ENCODE results near the gene NR2C2. TPM values are rescaled to one million over a fixed set of nuclear protein-coding genes. Genes with fewer than 3 reads are reported as not detected.
A peak's percentile ranks its signal among the peaks of the same experiment; 100 is the strongest.

The NR2C2 gene
- total RNA-seq, 1 experiment from 2014 or later = 30.2 TPM

DNA sequence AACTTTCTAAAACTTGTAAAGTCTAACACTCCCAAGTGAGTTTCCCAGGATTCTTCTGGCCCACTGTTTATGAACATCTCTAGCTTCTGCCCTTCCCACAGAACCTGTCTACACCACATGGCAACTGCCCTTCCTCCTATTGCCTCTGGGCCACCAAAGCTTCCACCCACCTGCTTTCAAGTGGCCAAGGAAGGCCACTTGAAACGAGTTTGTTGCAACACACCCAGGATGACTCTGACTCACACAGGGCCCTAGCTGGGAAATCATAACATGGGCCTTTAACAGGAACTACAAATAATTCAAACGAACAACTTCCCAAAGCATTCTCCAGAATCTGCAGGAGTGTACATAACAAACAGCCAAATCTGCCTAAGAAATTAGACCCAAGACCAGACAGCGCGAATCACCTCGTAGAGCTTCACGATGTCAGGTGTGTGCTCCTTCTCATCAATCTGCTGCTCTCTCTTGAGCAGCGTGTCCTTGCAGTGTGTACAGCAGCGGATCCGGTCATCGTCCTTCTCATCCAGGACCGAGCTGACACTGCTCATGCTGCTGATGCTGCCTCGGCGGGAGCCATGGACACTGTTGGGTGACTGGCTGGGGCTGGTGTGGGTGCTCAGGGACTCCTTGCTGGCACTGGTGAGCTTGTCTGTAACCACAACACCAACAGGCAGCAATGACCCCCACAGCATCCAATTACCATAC lies 134.7 kb downstream of the NR2C2 start:
- Histone ChIP-seq H3K36me3 (peaks cover 70% of the 10 kb centered on the region), H3K4me1 (replicated peaks) (no peaks in the 10 kb centered on the region), H3K4me3 (no peak overlapping the region), H3K27ac (no peak overlapping the region), H3K27me3 (replicated peaks) (no peaks in the 10 kb centered on the region), H3K9me3 (replicated peaks) (no peaks in the 10 kb centered on the region)
- DNase-seq (ENCODE audit: low read depth in 1 of 2, low spot score in 2 of 2) = no peak

DNA sequence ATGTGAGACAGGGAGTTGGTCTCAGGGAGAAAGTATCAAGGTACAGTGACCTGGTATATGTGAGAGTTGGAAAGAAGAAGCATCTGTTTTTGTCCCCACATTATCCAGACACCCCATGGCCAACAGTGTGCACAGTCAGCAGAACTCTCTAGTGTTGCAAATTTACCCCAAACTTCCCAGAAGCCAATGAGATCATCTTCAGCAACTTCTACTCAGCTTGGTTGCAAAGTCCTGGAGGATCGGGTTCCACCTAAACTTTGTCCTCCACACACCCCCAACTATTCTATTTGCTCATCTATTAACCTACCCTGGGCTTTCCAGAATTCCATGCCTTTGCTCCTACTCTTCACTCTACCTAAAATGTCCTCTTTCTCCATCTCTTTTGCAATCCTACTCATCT lies 135.9 kb downstream of the NR2C2 start:
- peaks cover 67% of the 10 kb centered on the region for H3K36me3 ChIP-seq
- no peak for DNase-seq (ENCODE audit: low read depth in 1 of 2, low spot score in 2 of 2)
- no peak overlapping the region for H3K4me3 ChIP-seq
- no peaks in the 10 kb centered on the region for H3K27me3 ChIP-seq (replicated peaks)
- H3K4me1 ChIP-seq (replicated peaks) = no peaks in the 10 kb centered on the region
- H3K27ac ChIP-seq = no peak overlapping the region
- H3K9me3 ChIP-seq (replicated peaks) = no peaks in the 10 kb centered on the region

DNA sequence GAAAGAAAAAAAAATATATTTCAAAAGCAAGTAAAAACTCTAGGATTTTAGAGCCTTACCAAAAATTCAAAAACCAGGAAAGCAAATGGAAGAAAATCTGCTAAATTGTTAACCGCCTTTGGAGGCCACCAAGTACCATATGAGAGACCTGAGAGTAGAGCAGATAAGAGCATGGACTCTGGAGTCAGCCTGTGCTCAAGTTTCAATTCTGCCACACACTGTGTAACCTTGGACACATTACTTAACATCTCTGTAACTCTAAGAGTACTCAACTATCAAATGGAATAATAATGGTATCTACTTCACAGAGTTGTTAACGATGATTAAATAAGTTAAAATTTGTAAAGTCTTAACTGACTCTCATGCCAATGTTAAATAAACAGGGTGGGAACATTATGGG lies 138.9 kb downstream of the NR2C2 start:
- H3K36me3 ChIP-seq = peaks cover 59% of the 10 kb centered on the region
- H3K4me1 ChIP-seq (replicated peaks) = no peaks in the 10 kb centered on the region
- H3K9me3 ChIP-seq (replicated peaks) = no peaks in the 10 kb centered on the region
- H3K27me3 ChIP-seq (replicated peaks) = no peaks in the 10 kb centered on the region
- no peak overlapping the region for H3K4me3 ChIP-seq
- H3K27ac ChIP-seq = no peak overlapping the region
- no peak for DNase-seq (ENCODE audit: low read depth in 1 of 2, low spot score in 2 of 2)

DNA sequence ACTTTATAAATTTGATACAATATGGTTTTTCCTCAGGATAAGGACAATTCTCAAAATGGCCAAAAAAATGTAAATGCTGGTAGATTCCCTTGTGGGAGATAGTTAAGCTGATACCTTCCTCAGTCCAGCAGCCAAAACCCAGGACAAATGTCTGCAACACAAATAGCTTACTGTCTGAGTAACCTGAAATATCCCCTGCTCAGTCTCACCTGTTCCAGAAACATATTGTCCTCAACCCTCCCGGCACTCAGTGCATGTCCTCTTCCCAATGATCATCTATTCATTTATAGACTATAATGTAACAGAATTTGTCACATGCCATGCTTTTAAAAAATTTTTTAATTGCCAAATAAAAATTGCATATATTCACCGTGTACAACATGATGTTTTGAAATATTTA lies 139.3 kb downstream of the NR2C2 start:
- no peaks in the 10 kb centered on the region for H3K9me3 ChIP-seq (replicated peaks)
- peaks cover 59% of the 10 kb centered on the region for H3K36me3 ChIP-seq
- DNase-seq (ENCODE audit: low read depth in 1 of 2, low spot score in 2 of 2) = no peak
- H3K27me3 ChIP-seq (replicated peaks) = no peaks in the 10 kb centered on the region
- H3K27ac ChIP-seq = no peak overlapping the region
- H3K4me1 ChIP-seq (replicated peaks) = no peaks in the 10 kb centered on the region
- no peak overlapping the region for H3K4me3 ChIP-seq

DNA sequence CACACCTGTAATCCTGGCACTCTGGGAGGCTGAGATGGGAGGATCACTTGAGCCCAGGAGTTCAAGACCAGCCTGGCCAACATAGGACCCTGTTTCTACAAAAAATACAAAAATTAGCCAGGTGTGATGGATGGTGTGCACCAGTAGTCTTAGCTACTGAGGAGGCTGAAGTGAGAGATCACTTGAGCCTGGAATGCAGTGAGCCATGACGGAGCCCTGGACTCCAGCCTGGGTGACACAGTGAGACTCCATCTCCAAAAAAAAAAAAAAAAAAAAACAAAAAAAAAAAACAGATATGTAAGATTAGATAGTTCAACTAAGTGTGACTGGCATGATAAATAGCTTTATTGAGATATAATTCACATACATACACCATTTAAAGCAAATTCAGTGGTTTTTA lies 141.8 kb downstream of the NR2C2 start:
- Histone ChIP-seq H3K4me1 (replicated peaks) (no peaks in the 10 kb centered on the region), H3K4me3 (no peak overlapping the region), H3K27ac (no peak overlapping the region), H3K36me3 (peaks cover 48% of the 10 kb centered on the region), H3K27me3 (replicated peaks) (no peaks in the 10 kb centered on the region), H3K9me3 (replicated peaks) (no peaks in the 10 kb centered on the region)
- no peak for DNase-seq (ENCODE audit: low read depth in 1 of 2, low spot score in 2 of 2)

DNA sequence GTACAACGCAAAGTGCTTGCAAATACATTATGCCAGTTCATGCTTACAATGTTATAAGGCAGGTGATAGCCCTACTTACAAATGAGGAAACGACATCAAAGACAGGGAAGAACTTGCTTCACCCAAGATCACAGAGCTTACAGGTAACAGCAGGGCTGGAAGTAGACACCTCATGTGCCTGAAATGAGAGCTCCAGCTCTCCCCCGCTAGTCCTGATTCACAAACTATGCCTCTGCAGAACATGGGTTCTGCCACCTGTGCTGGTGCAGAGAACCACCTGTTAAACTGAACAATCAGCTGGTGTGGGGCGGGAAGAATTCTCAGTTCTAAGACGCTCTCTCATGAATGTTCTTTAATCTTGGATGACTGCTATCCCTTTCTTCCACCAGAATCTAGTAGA lies 144.2 kb downstream of the NR2C2 start:
- H3K36me3 ChIP-seq = peaks cover 54% of the 10 kb centered on the region
- no peaks in the 10 kb centered on the region for H3K9me3 ChIP-seq (replicated peaks)
- no peaks in the 10 kb centered on the region for H3K4me1 ChIP-seq (replicated peaks)
- no peak for DNase-seq (ENCODE audit: low read depth in 1 of 2, low spot score in 2 of 2)
- no peak overlapping the region for H3K27ac ChIP-seq
- H3K4me3 ChIP-seq = no peak overlapping the region
- no peaks in the 10 kb centered on the region for H3K27me3 ChIP-seq (replicated peaks)

DNA sequence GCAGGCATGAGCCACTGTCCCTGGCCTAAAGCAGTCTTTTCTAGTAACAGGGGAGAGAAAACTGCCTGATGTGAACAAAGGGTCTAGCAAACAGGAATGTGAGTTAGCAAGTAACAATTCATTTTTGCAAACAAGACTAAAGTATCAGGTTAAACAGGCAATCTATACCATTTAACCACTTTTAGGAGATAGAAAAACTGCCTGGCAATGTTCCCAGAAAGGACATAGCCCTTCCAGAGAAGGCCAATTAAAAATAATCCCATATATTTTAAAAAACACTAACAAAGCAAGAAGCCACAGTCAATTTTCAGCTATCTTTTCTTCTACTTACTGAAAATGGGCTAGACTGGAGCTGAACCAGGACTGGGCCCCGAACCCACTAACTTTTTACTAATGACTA lies 145.3 kb downstream of the NR2C2 start:
- H3K9me3 ChIP-seq (replicated peaks) = no peaks in the 10 kb centered on the region
- H3K27ac ChIP-seq = no peak overlapping the region
- H3K4me1 ChIP-seq (replicated peaks) = peaks cover 2% of the 10 kb centered on the region; the same call in 1 of the 2 replicates
- no peaks in the 10 kb centered on the region for H3K27me3 ChIP-seq (replicated peaks)
- peaks cover 43% of the 10 kb centered on the region for H3K36me3 ChIP-seq
- H3K4me3 ChIP-seq = no peak overlapping the region
- DNase-seq (ENCODE audit: low read depth in 1 of 2, low spot score in 2 of 2) = no peak

DNA sequence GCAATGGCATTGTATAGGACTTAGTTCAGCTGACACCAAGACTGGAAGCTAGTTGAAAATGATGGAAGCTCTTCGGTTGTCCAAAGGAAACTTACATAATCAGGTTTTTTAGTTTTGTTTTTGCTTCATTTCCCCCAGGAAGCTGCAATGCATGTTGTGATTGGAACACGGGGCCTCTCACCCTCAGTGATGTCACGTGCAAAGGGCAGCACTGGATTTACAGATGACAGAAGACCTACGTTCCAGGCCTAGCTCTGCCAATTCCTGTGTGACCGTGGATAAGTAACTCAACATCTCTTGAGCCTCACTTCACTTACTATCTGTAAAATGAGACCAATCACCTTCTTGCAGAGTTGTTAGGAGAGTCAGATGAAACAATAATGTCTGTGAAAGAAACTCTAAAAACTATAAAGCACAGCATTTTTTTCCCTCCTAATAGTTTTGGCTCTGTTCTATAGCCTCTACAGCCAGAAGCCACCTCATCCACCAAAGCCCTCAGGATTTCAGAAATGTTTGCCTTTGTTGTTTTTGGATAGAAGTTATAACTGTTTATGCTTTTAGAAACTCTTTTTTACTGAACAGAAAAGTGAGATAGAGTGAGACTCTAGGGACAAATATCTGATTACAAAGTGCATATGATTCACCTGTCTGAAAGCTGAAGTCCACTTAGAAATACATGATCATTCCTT lies 146.9 kb downstream of the NR2C2 start:
- Histone ChIP-seq H3K36me3 (peaks cover 39% of the 10 kb centered on the region), H3K4me1 (replicated peaks) (peaks cover 5% of the 10 kb centered on the region; the same call in 1 of the 2 replicates), H3K27me3 (replicated peaks) (no peaks in the 10 kb centered on the region), H3K27ac (no peak overlapping the region), H3K9me3 (replicated peaks) (no peaks in the 10 kb centered on the region), H3K4me3 (no peak overlapping the region)
- no peak for DNase-seq (ENCODE audit: low read depth in 1 of 2, low spot score in 2 of 2)

DNA sequence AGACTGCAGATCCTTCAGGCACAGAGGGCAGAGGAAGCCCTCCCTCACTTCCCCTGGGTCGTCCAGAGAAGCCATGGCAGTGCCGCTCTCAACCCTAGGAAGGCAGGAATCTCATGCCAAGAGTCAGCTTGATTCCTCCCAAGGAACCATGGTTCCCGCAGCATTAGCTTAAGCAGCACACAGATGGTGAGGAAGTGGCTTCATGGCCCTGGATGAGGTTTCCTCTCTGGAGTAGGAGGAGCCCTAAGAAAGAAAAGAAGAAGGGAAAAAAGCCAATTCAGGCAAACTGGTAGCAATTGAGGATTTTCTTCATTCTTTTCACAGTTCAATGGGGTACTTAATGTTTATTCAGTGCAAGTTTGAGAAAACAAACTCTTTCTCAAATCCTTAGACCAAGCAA lies 148.7 kb downstream of the NR2C2 start:
- H3K36me3 ChIP-seq = peaks cover 33% of the 10 kb centered on the region
- no peaks in the 10 kb centered on the region for H3K27me3 ChIP-seq (replicated peaks)
- H3K27ac ChIP-seq = no peak overlapping the region
- H3K4me1 ChIP-seq (replicated peaks) = peaks cover 10% of the 10 kb centered on the region; the same call in 1 of the 2 replicates
- no peaks in the 10 kb centered on the region for H3K9me3 ChIP-seq (replicated peaks)
- no peak for DNase-seq (ENCODE audit: low read depth in 1 of 2, low spot score in 2 of 2)
- no peak overlapping the region for H3K4me3 ChIP-seq

DNA sequence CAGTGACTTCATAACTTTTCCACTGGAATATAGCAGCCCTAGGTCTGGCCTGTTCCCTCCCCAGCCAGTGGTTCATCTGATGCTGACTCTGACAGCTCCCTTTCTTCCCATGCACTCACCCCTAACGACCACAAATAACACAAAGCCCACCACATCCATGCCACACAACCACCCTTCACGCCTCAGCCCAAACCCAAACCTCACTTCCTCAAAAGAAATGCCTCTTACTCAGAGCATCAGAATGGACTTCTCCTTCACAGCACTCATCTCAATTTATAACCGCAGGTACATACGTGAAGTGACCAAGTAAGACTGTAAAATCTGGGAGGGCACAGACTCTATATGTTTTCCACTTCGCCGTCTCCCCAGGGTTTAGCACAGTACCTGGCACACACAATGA lies 150.5 kb downstream of the NR2C2 start:
- H3K4me1 ChIP-seq (replicated peaks) = peaks cover 10% of the 10 kb centered on the region; the same call in 1 of the 2 replicates
- peaks cover 28% of the 10 kb centered on the region for H3K36me3 ChIP-seq
- H3K27ac ChIP-seq = no peak overlapping the region
- DNase-seq (ENCODE audit: low read depth in 1 of 2, low spot score in 2 of 2) = peak in 1 of 2 experiments; percentile 20
- peak overlapping the region; percentile 64 for H3K4me3 ChIP-seq
- no peaks in the 10 kb centered on the region for H3K9me3 ChIP-seq (replicated peaks)
- H3K27me3 ChIP-seq (replicated peaks) = no peaks in the 10 kb centered on the region

Other genes with a start within 250 kb of the NR2C2 start
- not detected in 2 replicates for gene FGD5, start 128.6 kb upstream of the NR2C2 start, total RNA-seq (2014; rRNA removed; shearing (Covaris generic))
- gene MRPS25, start 117.7 kb downstream of the NR2C2 start, total RNA-seq (2014; rRNA removed; shearing (Covaris generic)) = 5.6 and 9.3 TPM in 2 replicates
- gene RBSN, start 151.6 kb downstream of the NR2C2 start, total RNA-seq (2014; rRNA removed; shearing (Covaris generic)) = 9.4 and 21.4 TPM in 2 replicates